Testis (tissue), 2 donors: ENCODE results near the gene CTSK.

Experiments used
- CTCF ChIP-seq, 3 experiments: fragments of 450-650 bp in 2 of 3; fragments of 200-600 bp in 1 of 3; sonication (generic) in 1 of 3; IDR thresholded peaks; one replicate each; pipeline ENCODE4 v1.5.1; 2016 to 2019; ENCODE audit warnings: antibody characterized with exemption in 3 of 3, mild to moderate bottlenecking in 2 of 3, moderate library complexity in 1 of 3
- POLR2A ChIP-seq: fragments of 450-650 bp; IDR thresholded peaks from one replicate; pipeline ENCODE4 v1.6.1; 2017; ENCODE audit warnings: antibody characterized with exemption, mild to moderate bottlenecking, moderate library complexity

- no peak for TF ChIP-seq CTCF (IDR thresholded peaks at IDR 0.05)
- TF ChIP-seq POLR2A: no peak
These were observed 42.6 kb downstream of the CTSK start, which contains the start of gene CTSS for GRCh38 chr1:150765296-150765976.
